H1 (cell line): ENCODE results near the gene NME4. TPM values are rescaled to one million over a fixed set of nuclear protein-coding genes. Genes with fewer than 3 reads are reported as not detected.
A peak's percentile ranks its signal among the peaks of the same experiment; 100 is the strongest.

Source experiments
- CTCF ChIA-PET: fragments of 300-600 bp; sonication (Branson Sonifier 250); formaldehyde crosslinking; loops from one replicate; lab custom pipeline; 2021; ENCODE audit not compliant: partially characterized antibody; lab: Charles Lee
- POLR2A ChIA-PET: fragments of 300-600 bp; sonication (Branson Sonifier 250); formaldehyde crosslinking; loops from one replicate; lab custom pipeline; 2021; ENCODE audit warnings: inconsistent platforms; ENCODE audit not compliant: partially characterized antibody; lab: Charles Lee
- DNase-seq, 2 experiments: peaks; one replicate each; pipeline versions ENCODE4 v3.0.0 to v3.0.0-alpha.2; 2010 to 2022; ENCODE audit warnings: low spot score in 2 of 2, low read depth in 1 of 2, mixed read lengths in 1 of 2
- FAIRE-seq: peaks from 2 replicates; lab custom pipeline; 2011; peaks lifted over from hg19 to GRCh38; lab: Jason Lieb, UNC
- H2AFZ ChIP-seq: 2 replicates; pipeline ENCODE4 v1.8.1; 2012; ENCODE audit warnings: low read length, inconsistent platforms
- H2AK5ac ChIP-seq: 2 replicates; pipeline ENCODE4 v1.6.1; 2013; ENCODE audit warnings: low read depth, low read length
- H2BK120ac ChIP-seq: replicated peaks from 2 replicates; pipeline ENCODE3; 2013; ENCODE audit warnings: low read depth, low read length, inconsistent platforms
- H2BK12ac ChIP-seq: 2 replicates; pipeline ENCODE4 v1.6.1; 2013; ENCODE audit warnings: low read depth, low read length
- H2BK15ac ChIP-seq: 2 replicates; pipeline ENCODE4 v1.6.1; 2013; ENCODE audit warnings: low read length
- H2BK20ac ChIP-seq: 2 replicates; pipeline ENCODE4 v1.6.1; 2013; ENCODE audit warnings: low read length
- H2BK5ac ChIP-seq: 2 replicates; pipeline ENCODE4 v1.6.1; 2013; ENCODE audit warnings: low read depth, low read length
- H3K14ac ChIP-seq: 2 replicates; pipeline ENCODE4 v1.6.1; 2013; ENCODE audit warnings: inconsistent platforms; ENCODE audit not compliant: insufficient read length
- H3K18ac ChIP-seq: 2 replicates; pipeline ENCODE4 v1.6.1; 2013; ENCODE audit warnings: low read length; ENCODE audit errors: extremely low read depth
- H3K23ac ChIP-seq: 2 replicates; pipeline ENCODE4 v1.6.1; 2013; ENCODE audit warnings: inconsistent platforms; ENCODE audit not compliant: insufficient read length
- H3K23me2 ChIP-seq: 2 replicates; pipeline ENCODE4 v1.6.1; 2013; ENCODE audit warnings: low read depth, low read length
- H3K27ac ChIP-seq: 2 replicates; pipeline ENCODE4 v1.6.1; 2011; ENCODE audit warnings: low read depth, low read length, inconsistent platforms
- H3K27me3 ChIP-seq, 4 experiments: replicated peaks in 1 of 4; 1 replicate in 1 of 4; 2 replicates in 3 of 4; pipeline versions ENCODE4 v1.6.1 to v1.8.1; 2011 to 2013; ENCODE audit warnings: low read length in 3 of 4, mild to moderate bottlenecking in 3 of 4, inconsistent platforms in 2 of 4, mixed read lengths in 2 of 4, moderate library complexity in 1 of 4; ENCODE audit not compliant: control insufficient read depth in 3 of 4, insufficient read depth in 3 of 4; ENCODE audit errors: extremely low read depth in 1 of 4
- H3K36me3 ChIP-seq, 4 experiments: 2 replicates each; pipeline versions ENCODE4 v1.6.1 to v1.8.1; 2011 to 2013; ENCODE audit warnings: mild to moderate bottlenecking in 4 of 4, low read length in 3 of 4, moderate library complexity in 2 of 4, control low read depth in 1 of 4, inconsistent platforms in 1 of 4; ENCODE audit not compliant: insufficient read depth in 4 of 4, control insufficient read depth in 2 of 4
- H3K4ac ChIP-seq: replicated peaks from 2 replicates; pipeline ENCODE3; 2013; ENCODE audit warnings: low read length, low read depth, mixed read lengths, inconsistent platforms; ENCODE audit not compliant: insufficient read length
- H3K4me1 ChIP-seq, 4 experiments: replicated peaks in 1 of 4; 1 replicate in 1 of 4; 2 replicates in 3 of 4; pipeline versions ENCODE4 v1.6.1 to v1.8.1; 2011 to 2013; ENCODE audit warnings: low read length in 3 of 4, inconsistent platforms in 2 of 4, mixed read lengths in 1 of 4; ENCODE audit not compliant: insufficient read depth in 4 of 4, control insufficient read depth in 3 of 4
- H3K4me2 ChIP-seq, 2 experiments: 2 replicates each; pipeline versions ENCODE4 v1.6.1 to v1.8.1; 2011 to 2013; ENCODE audit warnings: low read depth in 2 of 2, low read length in 2 of 2, control low read depth in 1 of 2, inconsistent platforms in 1 of 2, mild to moderate bottlenecking in 1 of 2; ENCODE audit not compliant: insufficient read depth in 1 of 2
- H3K4me3 ChIP-seq, 4 experiments: fragments of 200-600, 300-600 bp in 1 of 4; sonication (generic), shearing (Covaris generic), sonication (Bioruptor Twin) in 1 of 4; 2 replicates each; pipeline versions ENCODE4 v1.5.1 to v1.8.1; 2011 to 2016; ENCODE audit warnings: low read length in 4 of 4, low read depth in 3 of 4, control low read depth in 2 of 4, inconsistent platforms in 2 of 4, mild to moderate bottlenecking in 2 of 4, mixed read lengths in 1 of 4, moderate library complexity in 1 of 4; ENCODE audit not compliant: insufficient read depth in 2 of 4; ENCODE audit errors: extremely low read depth in 1 of 4
- H3K56ac ChIP-seq: replicated peaks from 2 replicates; pipeline ENCODE3; 2013; ENCODE audit warnings: low read depth, mild to moderate bottlenecking, mixed read lengths, low read length, inconsistent platforms; ENCODE audit not compliant: insufficient read length
- H3K79me1 ChIP-seq: 2 replicates; pipeline ENCODE4 v1.6.1; 2013; ENCODE audit warnings: low read depth, low read length, control low read depth
- H3K79me2 ChIP-seq, 2 experiments: 2 replicates each; pipeline versions ENCODE4 v1.6.1 to v1.8.1; 2012 to 2013; ENCODE audit warnings: low read length in 2 of 2, mild to moderate bottlenecking in 2 of 2, inconsistent platforms in 1 of 2; ENCODE audit not compliant: insufficient read depth in 2 of 2, control insufficient read depth in 1 of 2
- H3K9ac ChIP-seq, 4 experiments: replicated peaks in 1 of 4; 1 replicate in 1 of 4; 2 replicates in 3 of 4; pipeline versions ENCODE4 v1.6.1 to v1.8.1; 2011 to 2013; ENCODE audit warnings: low read depth in 3 of 4, low read length in 3 of 4, control low read depth in 2 of 4, mild to moderate bottlenecking in 2 of 4, moderate library complexity in 2 of 4, inconsistent platforms in 1 of 4; ENCODE audit errors: extremely low read depth in 1 of 4
- H3K9me3 ChIP-seq, 2 experiments: 2 replicates each; pipeline versions ENCODE4 v1.6.1 to v1.8.1; 2012 to 2013; ENCODE audit warnings: mild to moderate bottlenecking in 2 of 2, moderate library complexity in 2 of 2, control low read depth in 1 of 2, inconsistent platforms in 1 of 2, low read depth in 1 of 2, low read length in 1 of 2, mixed read lengths in 1 of 2; ENCODE audit not compliant: insufficient read depth in 2 of 2
- H4K20me1 ChIP-seq, 2 experiments: replicated peaks in 1 of 2; 2 replicates each; pipeline versions ENCODE3 to v1.8.1; 2011 to 2013; ENCODE audit warnings: inconsistent platforms in 2 of 2, low read length in 2 of 2, mild to moderate bottlenecking in 1 of 2; ENCODE audit not compliant: insufficient read depth in 2 of 2, control insufficient read depth in 1 of 2
- H4K5ac ChIP-seq: 2 replicates; pipeline ENCODE4 v1.6.1; 2013; ENCODE audit warnings: low read length, low read depth, mixed read lengths, inconsistent platforms; ENCODE audit not compliant: insufficient read length
- H4K8ac ChIP-seq: 2 replicates; pipeline ENCODE4 v1.8.0; 2013; ENCODE audit warnings: mild to moderate bottlenecking, moderate library complexity, low read length, inconsistent platforms; ENCODE audit not compliant: insufficient read depth; ENCODE audit errors: extremely low read depth
- H4K91ac ChIP-seq: replicated peaks from 2 replicates; pipeline ENCODE3; 2013; ENCODE audit warnings: low read length, mixed read lengths, inconsistent platforms; ENCODE audit not compliant: insufficient read length
- CHD2 ChIP-seq: IDR thresholded peaks from 2 replicates; pipeline ENCODE4 v1.6.1; 2012; ENCODE audit warnings: low read length, improper control_type of control experiment
- KDM4A ChIP-seq: IDR thresholded peaks from one replicate; pipeline ENCODE4 v1.7.1; 2012; ENCODE audit warnings: low read depth, mild to moderate bottlenecking, moderate library complexity, low read length, inconsistent platforms; ENCODE audit not compliant: severe bottlenecking
- MAX ChIP-seq: IDR thresholded peaks from 2 replicates; pipeline ENCODE4 v1.6.1; 2012; ENCODE audit warnings: inconsistent platforms
- SUZ12 ChIP-seq: fragments of 200-600 bp; sonication (generic); IDR thresholded peaks from 2 replicates; pipeline ENCODE4 v1.6.1; 2012; ENCODE audit warnings: mild to moderate bottlenecking, inconsistent platforms, low read length, moderate library complexity, mixed read lengths
- ZNF274 ChIP-seq: IDR thresholded peaks from 2 replicates; pipeline ENCODE4 v1.7.0; 2012; ENCODE audit warnings: low read length, borderline replicate concordance; ENCODE audit errors: extremely low read depth
- WGBS, 2 experiments: shearing (Covaris generic) in 1 of 2; methylation state at CpG; one replicate each; pipeline versions ENCODE4 v1.1.6 to v1.1.7; 2013 to 2015; ENCODE audit warnings: low lambda C conversion rate in 2 of 2, mixed read lengths in 2 of 2, inconsistent platforms in 1 of 2, low coverage in 1 of 2, missing lambda C conversion rate in 1 of 2; ENCODE audit not compliant: insufficient replicate concordance in 2 of 2, insufficient coverage in 1 of 2, insufficient read length in 1 of 2; ENCODE audit errors: extremely low coverage in 1 of 2, missing lambda C conversion rate in 1 of 2; 5-methylcytosine and 5-hydroxymethylcytosine counted together
- polyA plus RNA-seq, 7 experiments: library from polyadenylated mRNA; depleted of rRNA in 3 of 7; stranded (reverse) in 5 of 7; unstranded in 2 of 7; fragments of >200 nt in 5 of 7; fragments of 200-250 nt in 2 of 7; gene quantifications; 1 replicate in 5 of 7; 2 replicates in 1 of 7; 4 replicates in 1 of 7; pipeline versions ENCODE4 v1.2.1 to v1.2.3, GENCODE V29; 2011 to 2013; ENCODE audit warnings: missing spikeins in 2 of 7, mixed read lengths in 2 of 7
- total RNA-seq: library from RNA; stranded (reverse); fragmentation: NEBNext Ultra II Directional; extraction: Animal tissue kit (Norgen Biotek cat#: 25700); gene quantifications from 2 replicates; pipeline ENCODE4 v1.2.1, GENCODE V29; 2021
- TF ChIP-seq, protein P1 (sequence below), 3 experiments: IDR thresholded peaks; 1 replicate in 2 of 3; 2 replicates in 1 of 3; pipeline versions ENCODE4 v1.5.1 to v1.6.1; 2011; ENCODE audit warnings: low read length in 3 of 3, mild to moderate bottlenecking in 3 of 3, inconsistent platforms in 2 of 3, low read depth in 1 of 3, moderate library complexity in 1 of 3; ENCODE audit not compliant: insufficient read depth in 1 of 3; ENCODE audit errors: control extremely low read depth in 1 of 3

The NME4 gene
- total and polyA plus RNA-seq, 2 of the 8 experiments (the other 6 are each of a cell fraction or from before 2014, with no cell fraction given): 408 to 863 TPM

GRCh38 chr16:425740-426114 is 28.7 kb downstream of the NME4 start:
- Histone ChIP-seq H3K27me3 (peaks cover 11 to 33% (median 24%) of the 10 kb centered on the region in 4 experiments), H3K9ac (peak overlapping the region in 3 of 4 experiments; percentile 62 to 75 (median 71); a peak in 3 of 7 replicates), H2BK15ac (no peak overlapping the region), H2BK12ac (no peak overlapping the region), H2BK20ac (no peak overlapping the region), H3K14ac (no peak overlapping the region), H2BK5ac (no peak overlapping the region), H3K23ac (no peak overlapping the region), H3K4me2 (peak overlapping the region; percentile 86 to 99; a peak in 2 of 4 replicates), H4K8ac (no peak overlapping the region), H3K18ac (no peak overlapping the region), H4K20me1 (peaks cover 4 to 15% of the 10 kb centered on the region in 2 experiments), H3K4me1 (peaks cover 0 to 15% (median 7%) of the 10 kb centered on the region in 4 experiments; a peak in 4 of 7 replicates), H3K79me2 (peaks cover 0 to 32% of the 10 kb centered on the region in 2 experiments; a peak in 2 of 4 replicates), H3K79me1 (peaks cover 4% of the 10 kb centered on the region), H3K27ac (no peak overlapping the region), H3K36me3 (no peaks in the 10 kb centered on the region), H2BK120ac (no peak overlapping the region), H2AK5ac (no peak overlapping the region), H4K91ac (no peak overlapping the region), H3K4ac (no peak overlapping the region), H3K4me3 (peak overlapping the region in 3 of 4 experiments; percentile 60 to 97 (median 68); a peak in 5 of 8 replicates), H3K9me3 (no peaks in the 10 kb centered on the region), H4K5ac (no peak overlapping the region), H2AFZ (no peak overlapping the region), H3K56ac (no peak overlapping the region), H3K23me2 (peaks cover 13% of the 10 kb centered on the region; the same call in 1 of the 2 replicates)
- DNase-seq: no peak
- WGBS, 2 experiments: 1% methylated on average over 41 of the region's 63 CpGs; no CpG with 5 or more reads in 1 of the 2 experiments
- POLR2A ChIA-PET: interaction anchor here (0.9 to 2.3 kb wide), 11 partner anchors 11 to 133 kb away, joined by 3 to 6 read pairs (median 4); partner anchors contain the start of gene DECR2
- CTCF ChIA-PET: interaction anchor here (0.8 to 2.9 kb wide), 7 partner anchors 11 to 185 kb away, joined by 3 to 9 read pairs (median 4); no protein-coding TSS in a partner anchor
- no peak for FAIRE-seq
- TF ChIP-seq CHD2: no peak
- no peak for TF ChIP-seq KDM4A
- TF ChIP-seq, protein P1, sequence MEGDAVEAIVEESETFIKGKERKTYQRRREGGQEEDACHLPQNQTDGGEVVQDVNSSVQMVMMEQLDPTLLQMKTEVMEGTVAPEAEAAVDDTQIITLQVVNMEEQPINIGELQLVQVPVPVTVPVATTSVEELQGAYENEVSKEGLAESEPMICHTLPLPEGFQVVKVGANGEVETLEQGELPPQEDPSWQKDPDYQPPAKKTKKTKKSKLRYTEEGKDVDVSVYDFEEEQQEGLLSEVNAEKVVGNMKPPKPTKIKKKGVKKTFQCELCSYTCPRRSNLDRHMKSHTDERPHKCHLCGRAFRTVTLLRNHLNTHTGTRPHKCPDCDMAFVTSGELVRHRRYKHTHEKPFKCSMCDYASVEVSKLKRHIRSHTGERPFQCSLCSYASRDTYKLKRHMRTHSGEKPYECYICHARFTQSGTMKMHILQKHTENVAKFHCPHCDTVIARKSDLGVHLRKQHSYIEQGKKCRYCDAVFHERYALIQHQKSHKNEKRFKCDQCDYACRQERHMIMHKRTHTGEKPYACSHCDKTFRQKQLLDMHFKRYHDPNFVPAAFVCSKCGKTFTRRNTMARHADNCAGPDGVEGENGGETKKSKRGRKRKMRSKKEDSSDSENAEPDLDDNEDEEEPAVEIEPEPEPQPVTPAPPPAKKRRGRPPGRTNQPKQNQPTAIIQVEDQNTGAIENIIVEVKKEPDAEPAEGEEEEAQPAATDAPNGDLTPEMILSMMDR (IDR thresholded peaks at IDR 0.05; ENCODE audit: control extremely low read depth in 1 of 3, insufficient read depth in 1 of 3, low read depth in 1 of 3, low read length in 3 of 3): no peak
- TF ChIP-seq ZNF274: no peak
- no peak for TF ChIP-seq MAX
- no peak for TF ChIP-seq SUZ12
